ENCODE results near the gene MYL11. TPM values are rescaled to one million over a fixed set of nuclear protein-coding genes. Genes with fewer than 3 reads are reported as not detected.

MYL11 gene
- polyA plus RNA-seq, 2 of the 4 experiments (the other 2 are of a cell fraction): 0.46 TPM; not detected in 1

GRCh38 chr16:30377812-30378235, 3.2 kb downstream of the MYL11 start:
- peak overlapping the region; percentile 84 for H3K4me3 ChIP-seq
- ChIA-PET CTCF (interaction anchor here (1.0 to 2.1 kb wide), 4 partner anchors 13 to 34 kb away, joined by 3 to 6 read pairs (median 6); partner anchors contain the start of gene ZNF48), POLR2A (interaction anchor here (0.6 to 2.0 kb wide), 5 partner anchors 17 to 932 kb away, joined by 3 to 7 read pairs (median 4); partner anchors contain the start of genes ZNF48 and ZNF771)
- H3K9me3 ChIP-seq: no peaks in the 10 kb centered on the region
- peak overlapping the region; percentile 93 to 96 for H3K27ac ChIP-seq
- DNase-seq (ENCODE audit: low read depth in 1 of 2, low spot score in 1 of 2): peak; percentile 93 to 94
- H3K4me2 ChIP-seq: peak overlapping the region; percentile 73
- ATAC-seq: peak; percentile 75 to 76
- TF ChIP-seq HOXB13 (CRISPR knock-in tag; IDR thresholded peaks at IDR 0.05; ENCODE audit: low read depth) (peak; percentile 58; the same call in 1 of the 2 replicates), PHF8 (IDR thresholded peaks at IDR 0.05; ENCODE audit: borderline replicate concordance, low read depth) (peak; percentile 89), JUN (IDR thresholded peaks at IDR 0.05) (peak; percentile 81 to 96), JUNB (IDR thresholded peaks at IDR 0.05) (no peak), BCL3 (IDR thresholded peaks at IDR 0.05) (peak; percentile 63; the same call in 2 of the 3 replicates), MAX (IDR thresholded peaks at IDR 0.05) (peak; percentile 83), E2F6 (IDR thresholded peaks at IDR 0.05; ENCODE audit: borderline replicate concordance, low read depth) (peak; percentile 80; the same call in 1 of the 2 replicates), FOSB (CRISPR knock-in tag; IDR thresholded peaks at IDR 0.05) (0 out of 2 replicates have a peak, but pooled peaks have one; percentile 59), MYC (IDR thresholded peaks at IDR 0.05; ENCODE audit: borderline replicate concordance, low read length) (no peak), CHD4 (IDR thresholded peaks at IDR 0.05; ENCODE audit: borderline replicate concordance) (no peak)
- peaks cover 12% of the 10 kb centered on the region for H3K4me1 ChIP-seq
- WGBS (ENCODE audit: missing lambda C conversion rate): 1% methylated on average over 31 of the region's 39 CpGs
- FAIRE-seq: no peak

GRCh38 chr16:30378236-30379157, 3.9 kb downstream of the MYL11 start:
- CTCF ChIA-PET: interaction anchor here (1.0 to 2.1 kb wide), 4 partner anchors 12 to 34 kb away, joined by 3 to 6 read pairs (median 6); partner anchors contain the start of gene ZNF48

More at GRCh38 chr16:30378236-30379157, 3.9 kb downstream of the MYL11 start:
- ATAC-seq (peak; percentile 89 to 97), FAIRE-seq (no peak), DNase-seq (ENCODE audit: low read depth in 1 of 2, low spot score in 1 of 2) (peak; percentile 93 to 98)
- Histone ChIP-seq H3K4me1 (peaks cover 12% of the 10 kb centered on the region), H3K4me2 (peak overlapping the region; percentile 73), H3K9me3 (no peaks in the 10 kb centered on the region), H3K27ac (peak overlapping the region; percentile 93 to 96), H3K4me3 (peak overlapping the region; percentile 84)
- WGBS (ENCODE audit: missing lambda C conversion rate): 2% methylated on average over 32 of the region's 67 CpGs
- POLR2A ChIA-PET: interaction anchor here (0.7 to 2.0 kb wide), 5 partner anchors 17 to 77 kb away, joined by 3 to 7 read pairs (median 5); partner anchors contain the start of genes ZNF48 and ZNF771
- TF ChIP-seq MAX (IDR thresholded peaks at IDR 0.05) (peak; percentile 78), POLR2A (IDR thresholded peaks at IDR 0.05; ENCODE audit: low read length) (peak; percentile 81), KDM5A (IDR thresholded peaks at IDR 0.05) (no peak), ZSCAN20 (CRISPR knock-in tag; IDR thresholded peaks at IDR 0.05) (no peak), BHLHE40 (IDR thresholded peaks at IDR 0.05; ENCODE audit: low read depth, low read length) (no peak), BCL3 (IDR thresholded peaks at IDR 0.05) (no peak; the same call in 2 of the 3 replicates), TFCP2L1 (CRISPR knock-in tag; IDR thresholded peaks at IDR 0.05) (0 out of 2 replicates have a peak, but pooled peaks have one; percentile 12), JUN (IDR thresholded peaks at IDR 0.05) (peak; percentile 20 to 62; a peak in 3 of 5 replicates), MYC (IDR thresholded peaks at IDR 0.05; ENCODE audit: borderline replicate concordance, low read length) (no peak), PHF8 (IDR thresholded peaks at IDR 0.05; ENCODE audit: borderline replicate concordance, low read depth) (peak; percentile 14; the same call in 1 of the 2 replicates)
